ENCODE data around the gene SGMS1. TPM values are rescaled to one million over a fixed set of nuclear protein-coding genes. Genes with fewer than 3 reads are reported as not detected.
"Not testable (repeated sequence)": the region's sequence is repeated elsewhere in the genome, so short reads cannot be mapped to it uniquely, and the experiment has no call there.

The SGMS1 gene
- total RNA-seq, 6 experiments from 2014 or later, result 13.6 to 49.8 (median 20.0) TPM

DNA sequence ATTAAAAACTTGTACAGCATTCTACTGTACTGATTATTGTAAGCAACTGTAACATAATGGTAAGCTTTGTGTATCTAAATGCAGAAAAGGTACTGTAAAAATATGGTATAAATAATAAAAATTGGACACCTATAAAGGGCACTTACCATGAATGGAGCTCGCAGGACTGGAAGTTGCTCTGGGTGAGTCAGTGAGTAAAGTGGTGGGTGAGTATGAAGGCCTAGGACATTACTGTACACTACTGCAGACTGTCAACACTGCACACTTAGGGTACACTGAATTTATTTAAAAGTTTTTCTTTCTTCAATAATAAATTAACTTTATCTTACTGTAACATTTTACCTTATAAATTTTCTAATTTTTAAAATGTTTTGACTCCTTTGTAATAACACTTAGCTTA, 253.8 kb downstream of the SGMS1 start:
- intact Hi-C loops (cut with DNase I), result no loop called here
- Histone ChIP-seq H3K4me1 (peaks cover 0 to 13% (median 0%) of the 10 kb centered on the region in 4 donors), H3K36me3 (no peaks in the 10 kb centered on the region), H3K9me3 (no peaks in the 10 kb centered on the region), H3K4me3 (no peak overlapping the region), H3K27me3 (no peaks in the 10 kb centered on the region), H3K27ac (no peak overlapping the region)
- no peak for TF ChIP-seq POLR2A (IDR thresholded peaks at IDR 0.05)
- TF ChIP-seq, protein P1, sequence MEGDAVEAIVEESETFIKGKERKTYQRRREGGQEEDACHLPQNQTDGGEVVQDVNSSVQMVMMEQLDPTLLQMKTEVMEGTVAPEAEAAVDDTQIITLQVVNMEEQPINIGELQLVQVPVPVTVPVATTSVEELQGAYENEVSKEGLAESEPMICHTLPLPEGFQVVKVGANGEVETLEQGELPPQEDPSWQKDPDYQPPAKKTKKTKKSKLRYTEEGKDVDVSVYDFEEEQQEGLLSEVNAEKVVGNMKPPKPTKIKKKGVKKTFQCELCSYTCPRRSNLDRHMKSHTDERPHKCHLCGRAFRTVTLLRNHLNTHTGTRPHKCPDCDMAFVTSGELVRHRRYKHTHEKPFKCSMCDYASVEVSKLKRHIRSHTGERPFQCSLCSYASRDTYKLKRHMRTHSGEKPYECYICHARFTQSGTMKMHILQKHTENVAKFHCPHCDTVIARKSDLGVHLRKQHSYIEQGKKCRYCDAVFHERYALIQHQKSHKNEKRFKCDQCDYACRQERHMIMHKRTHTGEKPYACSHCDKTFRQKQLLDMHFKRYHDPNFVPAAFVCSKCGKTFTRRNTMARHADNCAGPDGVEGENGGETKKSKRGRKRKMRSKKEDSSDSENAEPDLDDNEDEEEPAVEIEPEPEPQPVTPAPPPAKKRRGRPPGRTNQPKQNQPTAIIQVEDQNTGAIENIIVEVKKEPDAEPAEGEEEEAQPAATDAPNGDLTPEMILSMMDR (IDR thresholded peaks at IDR 0.05), result no peak
- WGBS (ENCODE audit: insufficient coverage, low coverage, low lambda C conversion rate, missing lambda C conversion rate), result 100% methylated on average over 1 of the region's 1 CpG
- ATAC-seq (no peak), DNase-seq (no peak)

DNA sequence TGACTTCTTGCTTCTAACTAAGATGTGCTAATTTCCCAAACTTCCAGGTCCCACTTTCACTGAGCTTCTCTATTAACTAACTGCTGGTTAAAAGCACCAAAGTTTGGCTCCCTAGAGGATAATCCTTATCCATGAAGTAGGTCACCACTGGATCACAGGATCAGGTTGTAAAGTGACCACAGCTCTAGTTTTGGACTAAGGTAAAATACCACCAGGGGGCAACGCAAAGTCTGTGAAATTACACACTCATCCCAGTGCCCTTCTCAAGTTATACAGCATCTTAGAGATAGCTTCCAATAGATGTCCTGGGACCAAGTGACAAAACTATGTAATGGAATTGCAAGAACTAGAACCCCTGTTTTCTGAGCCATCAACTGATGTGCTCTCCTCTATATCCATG, 256.0 kb downstream of the SGMS1 start:
- no peak for TF ChIP-seq POLR2A (IDR thresholded peaks at IDR 0.05)
- TF ChIP-seq, protein P1 (IDR thresholded peaks at IDR 0.05), result peak; percentile 37 to 58 (median 41)
- H3K9me3 ChIP-seq, result no peaks in the 10 kb centered on the region
- H3K27me3 ChIP-seq, result no peaks in the 10 kb centered on the region
- H3K4me3 ChIP-seq, result no peak overlapping the region
- no peak overlapping the region for H3K27ac ChIP-seq
- peak; percentile 77 to 85 (median 82) for ATAC-seq
- DNase-seq, result no peak
- H3K36me3 ChIP-seq, result no peaks in the 10 kb centered on the region
- WGBS (ENCODE audit: insufficient coverage, low coverage, low lambda C conversion rate, missing lambda C conversion rate), result 40% methylated on average over 1 of the region's 1 CpG
- H3K4me1 ChIP-seq, result no peaks in the 10 kb centered on the region
- intact Hi-C loops (cut with DNase I), result no loop called here

DNA sequence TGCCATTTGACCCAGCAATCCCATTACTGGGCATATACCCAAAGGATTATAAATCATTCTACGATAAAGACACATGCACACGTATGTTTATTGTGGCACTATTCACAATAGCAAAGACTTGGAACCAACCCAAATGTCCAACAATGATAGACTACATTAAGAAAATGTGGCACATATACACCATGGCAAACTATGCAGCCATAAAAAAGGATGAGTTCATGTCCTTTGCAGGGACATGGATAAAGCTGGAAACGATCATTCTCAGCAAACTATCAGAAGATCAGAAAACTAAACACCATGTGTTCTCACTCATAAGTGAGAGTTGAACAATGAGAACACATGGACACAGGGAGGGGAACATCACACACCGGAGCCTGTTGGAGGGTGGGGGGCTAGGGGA, 257.3 kb downstream of the SGMS1 start:
- intact Hi-C loops (cut with DNase I); DNase-seq; H3K36me3 ChIP-seq; ATAC-seq; H3K9me3 ChIP-seq; H3K4me3 ChIP-seq; H3K27me3 ChIP-seq; H3K27ac ChIP-seq; H3K4me1 ChIP-seq: not testable (repeated sequence)
- WGBS (ENCODE audit: insufficient coverage, low coverage, low lambda C conversion rate, missing lambda C conversion rate), result 100% methylated on average over 2 of the region's 4 CpGs

DNA sequence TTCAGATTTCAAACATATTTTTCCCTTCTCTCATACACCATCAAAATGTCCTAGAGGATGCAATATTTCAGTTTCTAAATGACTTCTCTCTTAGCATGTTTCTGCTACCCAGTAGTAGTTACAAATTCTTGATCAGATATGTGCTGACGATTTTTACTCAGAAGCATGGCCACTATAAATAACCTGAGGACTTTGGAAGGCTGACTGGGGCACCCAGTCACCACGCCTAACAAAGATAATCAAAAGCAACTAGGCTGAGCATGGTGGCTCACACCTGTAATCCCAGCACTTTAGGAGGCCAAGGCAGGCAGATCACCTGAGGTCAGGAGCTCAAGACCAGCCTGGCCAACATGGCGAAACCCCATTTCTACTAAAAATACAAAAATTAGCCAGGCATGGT, 259.0 kb downstream of the SGMS1 start:
- H3K27me3 ChIP-seq; DNase-seq; H3K9me3 ChIP-seq; H3K4me1 ChIP-seq; H3K4me3 ChIP-seq; H3K36me3 ChIP-seq; intact Hi-C loops (cut with DNase I); H3K27ac ChIP-seq: not testable (repeated sequence)
- WGBS (ENCODE audit: insufficient coverage, low coverage, low lambda C conversion rate, missing lambda C conversion rate), result 72% methylated on average over 3 of the region's 3 CpGs
- peak in 1 of 4 donors; percentile 28 for ATAC-seq

DNA sequence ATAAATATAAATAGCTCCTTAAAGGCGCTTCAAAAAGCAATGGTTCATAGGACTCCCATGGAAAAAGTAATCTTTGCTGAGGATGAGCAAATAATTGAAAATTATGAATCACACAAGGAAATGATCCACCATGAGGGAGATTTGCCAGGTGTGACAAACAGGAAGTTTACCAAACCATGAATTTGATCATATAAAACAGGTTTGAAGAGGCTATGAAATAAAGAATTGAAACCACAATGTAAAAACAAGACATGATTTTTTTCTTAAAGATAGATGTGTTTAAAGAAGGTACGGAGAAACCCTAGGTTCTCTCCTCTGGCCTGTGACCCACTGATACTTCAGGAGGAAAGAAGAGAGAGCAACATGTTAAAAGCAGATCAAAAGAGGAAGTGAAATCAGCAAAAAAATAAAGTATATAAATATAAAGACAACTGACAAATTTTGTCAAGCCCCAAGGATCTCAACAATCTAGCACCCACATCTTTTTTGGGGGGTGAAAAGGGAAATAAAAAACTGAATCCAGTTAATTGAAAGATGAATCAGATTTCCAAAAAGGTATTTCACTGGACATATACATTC, 261.1 kb downstream of the SGMS1 start:
- intact Hi-C loops (cut with DNase I), result no loop called here
- no peak overlapping the region for H3K27ac ChIP-seq
- peak in 1 of 4 donors; percentile 28 for ATAC-seq
- DNase-seq, result no peak
- no peaks in the 10 kb centered on the region for H3K36me3 ChIP-seq
- no peak overlapping the region for H3K4me3 ChIP-seq
- 86% methylated on average over 2 of the region's 2 CpGs for WGBS (ENCODE audit: insufficient coverage, low coverage, low lambda C conversion rate, missing lambda C conversion rate)
- H3K4me1 ChIP-seq, result peaks cover 0 to 8% (median 4%) of the 10 kb centered on the region in 4 donors
- no peak for TF ChIP-seq POLR2A (IDR thresholded peaks at IDR 0.05)
- TF ChIP-seq, protein P1 (IDR thresholded peaks at IDR 0.05), result no peak
- H3K9me3 ChIP-seq, result no peaks in the 10 kb centered on the region
- H3K27me3 ChIP-seq, result no peaks in the 10 kb centered on the region
